Measurements from ENCODE around the gene ATRNL1. TPM values are rescaled to one million over a fixed set of nuclear protein-coding genes. Genes with fewer than 3 reads are reported as not detected.

Gene ATRNL1
- total RNA-seq, 1 donor from 2014 or later, result 11.4 TPM

DNA sequence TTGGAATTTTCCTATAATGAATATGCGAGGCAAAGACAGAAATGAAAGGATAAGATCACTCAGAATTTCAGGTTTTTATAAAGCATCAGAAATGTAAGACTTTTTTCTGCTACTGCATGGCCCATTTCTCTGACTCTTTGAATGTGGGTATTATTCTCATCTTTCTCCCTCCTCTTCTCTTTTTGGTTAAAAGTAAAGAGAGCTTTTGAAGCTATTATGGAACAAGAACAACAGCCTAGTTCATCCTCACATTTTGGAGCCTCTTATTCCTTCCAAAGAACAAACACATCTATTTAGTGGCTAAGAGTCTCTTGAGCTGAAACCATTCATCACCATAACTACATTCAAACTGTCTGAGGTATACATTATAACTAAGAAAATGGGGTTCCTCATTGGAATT is 19.4 kb upstream of the ATRNL1 start:
- DNase-seq (ENCODE audit: low read depth), result no peak
- TF ChIP-seq, protein P1, sequence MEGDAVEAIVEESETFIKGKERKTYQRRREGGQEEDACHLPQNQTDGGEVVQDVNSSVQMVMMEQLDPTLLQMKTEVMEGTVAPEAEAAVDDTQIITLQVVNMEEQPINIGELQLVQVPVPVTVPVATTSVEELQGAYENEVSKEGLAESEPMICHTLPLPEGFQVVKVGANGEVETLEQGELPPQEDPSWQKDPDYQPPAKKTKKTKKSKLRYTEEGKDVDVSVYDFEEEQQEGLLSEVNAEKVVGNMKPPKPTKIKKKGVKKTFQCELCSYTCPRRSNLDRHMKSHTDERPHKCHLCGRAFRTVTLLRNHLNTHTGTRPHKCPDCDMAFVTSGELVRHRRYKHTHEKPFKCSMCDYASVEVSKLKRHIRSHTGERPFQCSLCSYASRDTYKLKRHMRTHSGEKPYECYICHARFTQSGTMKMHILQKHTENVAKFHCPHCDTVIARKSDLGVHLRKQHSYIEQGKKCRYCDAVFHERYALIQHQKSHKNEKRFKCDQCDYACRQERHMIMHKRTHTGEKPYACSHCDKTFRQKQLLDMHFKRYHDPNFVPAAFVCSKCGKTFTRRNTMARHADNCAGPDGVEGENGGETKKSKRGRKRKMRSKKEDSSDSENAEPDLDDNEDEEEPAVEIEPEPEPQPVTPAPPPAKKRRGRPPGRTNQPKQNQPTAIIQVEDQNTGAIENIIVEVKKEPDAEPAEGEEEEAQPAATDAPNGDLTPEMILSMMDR (IDR thresholded peaks at IDR 0.05; ENCODE audit: insufficient read depth, low read length, poor library complexity, severe bottlenecking), result no peak
- H3K36me3 ChIP-seq (ENCODE audit: control insufficient read depth, insufficient read depth, low read length), result no peaks in the 10 kb centered on the region
- H3K27me3 ChIP-seq (ENCODE audit: control insufficient read depth, insufficient read depth, low read length), result no peaks in the 10 kb centered on the region
- no peak overlapping the region for H3K4me3 ChIP-seq (ENCODE audit: low read depth, low read length)

DNA sequence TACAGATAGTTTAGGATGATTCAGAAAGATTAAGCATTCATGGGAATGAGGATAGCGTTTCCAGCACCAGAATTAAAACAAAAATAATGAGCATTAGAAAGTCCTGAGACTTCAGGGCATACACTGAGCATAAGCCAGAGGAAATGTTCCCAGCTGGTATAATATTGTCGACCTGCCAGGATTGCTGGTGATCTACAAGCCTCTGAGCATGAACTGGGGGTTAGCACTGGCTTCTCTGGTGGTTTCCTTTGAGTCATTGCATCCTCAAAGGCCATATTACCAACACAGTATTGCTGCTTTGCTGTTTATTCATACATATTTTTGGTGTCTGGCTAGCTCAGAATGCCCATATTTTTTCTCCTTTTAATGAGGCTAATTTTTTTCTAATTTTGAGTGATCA is 10.7 kb upstream of the ATRNL1 start:
- no peak overlapping the region for H3K4me3 ChIP-seq (ENCODE audit: low read depth, low read length)
- H3K36me3 ChIP-seq (ENCODE audit: control insufficient read depth, insufficient read depth, low read length), result no peaks in the 10 kb centered on the region
- DNase-seq (ENCODE audit: low read depth), result no peak
- no peaks in the 10 kb centered on the region for H3K27me3 ChIP-seq (ENCODE audit: control insufficient read depth, insufficient read depth, low read length)
- TF ChIP-seq, protein P1 (IDR thresholded peaks at IDR 0.05; ENCODE audit: insufficient read depth, low read length, poor library complexity, severe bottlenecking), result no peak

DNA sequence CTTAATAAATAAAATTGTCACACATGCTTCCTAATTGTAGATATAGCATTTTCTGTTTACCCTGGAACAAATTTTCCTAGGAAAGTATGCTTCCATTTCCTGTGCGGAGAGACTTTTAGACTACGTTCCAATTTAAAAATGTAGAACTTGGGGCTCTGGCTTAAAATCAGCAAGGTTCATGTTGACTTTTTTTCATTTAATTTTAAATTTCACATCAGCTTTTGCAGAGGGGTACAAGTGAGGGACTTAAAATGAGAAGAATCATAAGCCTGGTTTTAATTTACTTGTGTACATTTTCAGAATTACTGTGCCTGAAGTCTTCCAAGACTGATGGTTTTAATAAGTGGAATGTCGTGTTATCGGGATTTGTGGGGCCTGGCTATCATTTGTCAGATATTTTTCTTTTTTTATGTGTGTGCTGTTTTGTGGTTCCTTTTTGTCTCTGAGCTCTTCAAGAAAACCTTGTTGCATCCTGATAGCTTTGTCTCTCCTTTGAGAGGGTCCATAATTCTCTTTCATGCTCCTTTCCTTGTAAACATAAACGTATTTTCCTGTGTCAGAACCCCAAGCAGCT is 8.8 kb upstream of the ATRNL1 start:
- TF ChIP-seq, protein P1 (IDR thresholded peaks at IDR 0.05; ENCODE audit: insufficient read depth, low read length, poor library complexity, severe bottlenecking), result no peak
- DNase-seq (ENCODE audit: low read depth), result no peak
- Histone ChIP-seq H3K27me3 (ENCODE audit: control insufficient read depth, insufficient read depth, low read length) (no peaks in the 10 kb centered on the region), H3K4me3 (ENCODE audit: low read depth, low read length) (no peak overlapping the region), H3K36me3 (ENCODE audit: control insufficient read depth, insufficient read depth, low read length) (no peaks in the 10 kb centered on the region)

DNA sequence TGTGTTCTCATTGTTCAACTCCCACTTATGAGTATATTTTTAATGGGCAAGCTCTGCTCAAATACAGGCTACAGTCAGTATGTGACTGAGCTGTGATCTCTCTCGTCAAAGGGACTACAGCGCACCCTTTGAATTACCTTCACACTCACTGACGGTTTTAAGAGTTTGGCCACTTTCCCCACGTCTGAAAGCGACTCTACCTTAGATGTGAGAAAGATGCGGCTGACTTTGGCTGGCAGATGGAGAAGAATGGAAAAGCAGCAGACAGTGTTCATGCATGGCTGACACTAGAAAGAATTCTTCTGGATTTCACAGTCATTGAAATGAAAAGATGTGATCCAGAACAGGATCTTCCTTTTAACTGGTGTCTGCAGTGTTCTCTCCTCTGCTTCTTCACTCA is 2.0 kb upstream of the ATRNL1 start:
- H3K27me3 ChIP-seq (ENCODE audit: control insufficient read depth, insufficient read depth, low read length), result no peaks in the 10 kb centered on the region
- DNase-seq (ENCODE audit: low read depth), result no peak
- no peak overlapping the region for H3K4me3 ChIP-seq (ENCODE audit: low read depth, low read length)
- H3K36me3 ChIP-seq (ENCODE audit: control insufficient read depth, insufficient read depth, low read length), result no peaks in the 10 kb centered on the region
- TF ChIP-seq, protein P1 (IDR thresholded peaks at IDR 0.05; ENCODE audit: insufficient read depth, low read length, poor library complexity, severe bottlenecking), result no peak

DNA sequence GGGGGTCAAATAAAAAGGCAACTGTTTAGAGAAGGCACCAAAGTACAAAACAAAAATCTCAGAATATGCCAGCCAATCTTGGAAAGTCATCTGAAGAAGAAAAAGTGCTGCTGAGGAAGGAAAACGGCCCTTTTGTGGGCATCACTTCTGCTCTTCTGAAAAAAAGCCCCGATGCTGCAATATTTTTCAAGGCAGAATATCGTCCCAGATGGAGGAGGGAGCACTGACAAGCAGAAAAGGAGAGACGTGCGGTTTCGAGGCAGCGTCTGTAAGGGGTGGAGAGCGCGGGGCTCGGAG is 959 bp upstream of the ATRNL1 start:
- TF ChIP-seq, protein P1 (IDR thresholded peaks at IDR 0.05; ENCODE audit: insufficient read depth, low read length, poor library complexity, severe bottlenecking), result no peak
- no peak for DNase-seq (ENCODE audit: low read depth)
- H3K36me3 ChIP-seq (ENCODE audit: control insufficient read depth, insufficient read depth, low read length), result no peaks in the 10 kb centered on the region
- H3K27me3 ChIP-seq (ENCODE audit: control insufficient read depth, insufficient read depth, low read length), result no peaks in the 10 kb centered on the region
- H3K4me3 ChIP-seq (ENCODE audit: low read depth, low read length), result peak overlapping the region; percentile 72

DNA sequence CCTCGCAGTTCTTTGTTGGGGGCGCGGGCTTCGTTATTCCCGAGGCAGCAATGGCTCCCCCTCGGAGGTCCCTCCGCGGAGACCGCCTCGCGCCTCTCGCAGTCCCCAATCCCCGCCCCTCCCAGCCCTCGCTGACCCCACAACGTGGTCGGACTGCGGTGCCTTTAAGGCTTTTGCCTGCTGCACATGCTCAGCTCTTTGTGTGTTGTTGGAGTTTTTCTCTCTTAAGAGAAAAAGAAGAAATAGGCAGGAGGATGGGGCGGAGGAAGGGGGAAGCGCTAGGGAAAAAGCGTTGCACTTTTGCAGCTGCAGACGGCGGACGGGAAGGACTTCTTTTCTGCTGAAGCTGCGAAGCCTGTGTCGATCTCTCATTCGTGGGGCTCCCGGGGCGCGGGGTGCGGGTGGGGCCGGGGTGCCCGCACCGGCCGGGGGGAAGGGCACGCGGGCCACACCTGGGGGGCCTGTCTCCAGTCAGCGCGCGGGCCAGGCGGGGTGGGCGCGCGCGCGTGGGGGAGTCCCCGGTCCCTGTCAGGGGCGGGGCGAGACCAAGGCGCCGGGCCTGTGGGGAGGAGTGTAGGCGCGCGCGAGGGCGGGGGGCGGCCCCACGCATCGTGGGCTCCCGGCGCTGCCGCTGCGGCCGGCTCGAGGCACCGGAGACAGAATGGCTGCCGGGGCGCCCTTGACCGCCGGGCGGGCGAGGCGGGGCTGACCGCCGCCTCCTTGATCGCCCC is 445 bp upstream of the ATRNL1 start:
- Histone ChIP-seq H3K4me3 (ENCODE audit: low read depth, low read length) (peak overlapping the region; percentile 72), H3K36me3 (ENCODE audit: control insufficient read depth, insufficient read depth, low read length) (no peaks in the 10 kb centered on the region), H3K27me3 (ENCODE audit: control insufficient read depth, insufficient read depth, low read length) (no peaks in the 10 kb centered on the region)
- TF ChIP-seq, protein P1 (IDR thresholded peaks at IDR 0.05; ENCODE audit: insufficient read depth, low read length, poor library complexity, severe bottlenecking), result no peak
- DNase-seq (ENCODE audit: low read depth), result no peak
